ENCODE measurements around the gene BCL2L2.

GRCh38 chr14:23356662-23357061 lies 50.0 kb downstream of the BCL2L2 start:
- TF ChIP-seq POLR2A (IDR thresholded peaks at IDR 0.05) (no peak), CTCF (IDR thresholded peaks at IDR 0.05) (no peak)
